Osteocyte (in vitro differentiated cells): Measurements from ENCODE around the gene TGIF1. TPM values are rescaled to one million over a fixed set of nuclear protein-coding genes. Genes with fewer than 3 reads are reported as not detected.

Experiments used
- DNase-seq: peaks from one replicate; pipeline ENCODE4 v3.0.0; 2021; ENCODE audit warnings: mixed read lengths; ENCODE audit not compliant: unreplicated experiment; ENCODE audit errors: extremely low spot score
- H3K27ac Mint-ChIP-seq: one replicate; pipeline ENCODE4 v1.8.0; 2021; ENCODE audit warnings: mild to moderate bottlenecking, mixed read lengths; ENCODE audit not compliant: unreplicated experiment
- H3K27me3 Mint-ChIP-seq: one replicate; pipeline ENCODE4 v1.8.0; 2021; ENCODE audit warnings: mixed read lengths; ENCODE audit not compliant: unreplicated experiment
- H3K36me3 Mint-ChIP-seq: one replicate; pipeline ENCODE4 v1.8.0; 2021; ENCODE audit warnings: mixed read lengths; ENCODE audit not compliant: unreplicated experiment
- H3K4me1 Mint-ChIP-seq: one replicate; pipeline ENCODE4 v1.8.0; 2021; ENCODE audit warnings: mixed read lengths; ENCODE audit not compliant: unreplicated experiment
- H3K4me3 Mint-ChIP-seq: one replicate; pipeline ENCODE4 v1.8.0; 2021; ENCODE audit warnings: mild to moderate bottlenecking, moderate library complexity, mixed read lengths; ENCODE audit not compliant: unreplicated experiment
- H3K9me3 Mint-ChIP-seq: one replicate; pipeline ENCODE4 v1.8.0; 2021; ENCODE audit warnings: mixed read lengths; ENCODE audit not compliant: unreplicated experiment
- total RNA-seq: library from RNA; stranded (reverse); gene quantifications from 2 replicates; pipeline ENCODE4 v1.2.1, GENCODE V29; 2021
- TF ChIP-seq, protein P1 (sequence below): fragments of 200-600 bp; sonication (generic); IDR thresholded peaks from 2 replicates; pipeline ENCODE4 v1.5.0; 2021; ENCODE audit warnings: antibody characterized with exemption, mild to moderate bottlenecking, moderate library complexity

Gene TGIF1
- total RNA-seq, 1 donor from 2014 or later: 83.0 TPM

DNA sequence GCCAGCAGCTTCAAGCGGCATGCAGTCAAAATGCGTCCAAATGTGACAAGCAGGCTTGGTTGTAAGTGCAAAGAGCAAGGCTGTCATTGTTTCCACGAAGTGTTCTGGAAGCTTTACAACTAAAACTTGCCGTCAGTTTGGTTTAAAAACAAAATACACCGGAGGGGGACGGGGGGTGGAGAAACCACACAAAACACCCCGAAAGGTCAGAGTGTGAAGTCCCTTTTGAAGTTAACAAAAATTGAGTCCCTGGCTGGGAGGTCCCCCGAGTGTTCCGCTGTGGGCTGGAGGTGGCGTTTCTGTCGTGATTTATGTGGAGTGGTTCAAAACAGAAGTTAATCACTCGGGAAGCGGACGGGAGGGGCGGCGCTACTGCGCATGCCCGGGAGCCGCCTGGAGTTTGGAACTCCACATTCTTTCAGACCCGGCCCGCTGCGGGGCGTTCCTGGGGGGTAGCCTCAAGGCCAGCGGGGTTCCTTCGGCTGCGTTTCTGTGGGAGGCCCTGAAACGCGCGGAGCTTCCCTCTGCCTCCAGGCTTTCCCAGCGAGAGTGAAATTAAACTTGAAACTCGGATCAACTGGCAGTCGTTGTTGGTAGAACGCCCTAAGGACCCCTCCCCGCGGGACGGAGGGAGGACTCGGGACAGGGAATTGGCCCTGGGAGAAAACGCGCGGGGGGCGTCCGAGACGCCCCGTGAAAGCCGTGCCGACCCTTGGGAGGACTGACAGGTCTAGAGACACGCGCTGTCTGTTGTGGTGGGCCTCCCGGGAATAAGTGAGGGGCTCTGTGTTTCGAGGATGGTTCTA is 1.4 kb downstream of the TGIF1 start:
- peaks cover 3% of the 10 kb centered on the region for H3K36me3 Mint-ChIP-seq

DNA sequence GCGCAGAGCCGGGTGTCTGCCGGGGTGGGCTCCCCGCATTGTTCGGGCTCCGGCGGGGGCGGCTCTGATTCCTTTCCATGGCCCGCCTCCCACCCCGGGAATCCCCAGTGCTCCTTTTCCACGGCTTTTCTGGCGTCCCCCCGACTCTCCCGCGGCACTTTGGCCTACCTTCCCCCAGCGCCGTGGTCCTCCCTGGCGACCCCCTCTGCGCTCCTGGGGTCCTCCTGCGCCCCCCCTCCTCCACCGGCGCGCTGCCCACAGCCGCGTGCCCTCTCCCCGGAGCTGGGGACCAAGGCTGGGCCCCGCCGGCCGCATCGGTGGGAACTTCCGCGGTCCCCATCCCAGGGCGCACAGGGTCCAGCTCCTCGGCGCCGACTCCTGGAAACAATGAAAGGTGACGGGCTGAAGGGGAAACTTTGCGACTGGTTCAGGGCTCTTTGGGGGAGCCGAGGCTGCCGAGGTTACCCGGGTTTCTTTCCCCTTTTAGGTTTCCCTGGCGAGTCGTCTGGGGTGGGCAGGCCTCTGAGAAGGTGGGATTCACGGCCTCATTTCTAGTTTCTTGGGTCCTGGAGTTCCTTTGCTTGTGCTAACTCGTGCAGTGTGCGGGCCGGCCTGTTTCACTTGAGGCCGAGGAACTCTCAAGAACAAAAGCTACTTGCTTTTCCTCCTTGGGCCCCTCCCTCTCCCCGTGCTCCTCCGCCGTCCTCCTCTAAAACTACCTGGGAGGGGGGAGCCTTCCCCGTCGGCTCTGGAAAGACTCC is 2.2 kb downstream of the TGIF1 start:
- Mint-ChIP-seq H3K27ac (peak overlapping the region; percentile 98), H3K27me3 (no peaks in the 10 kb centered on the region), H3K4me1 (peaks cover 45% of the 10 kb centered on the region), H3K36me3 (peaks cover 9% of the 10 kb centered on the region), H3K4me3 (peak overlapping the region; percentile 94), H3K9me3 (no peaks in the 10 kb centered on the region)
- DNase-seq: no peak
- TF ChIP-seq, protein P1, sequence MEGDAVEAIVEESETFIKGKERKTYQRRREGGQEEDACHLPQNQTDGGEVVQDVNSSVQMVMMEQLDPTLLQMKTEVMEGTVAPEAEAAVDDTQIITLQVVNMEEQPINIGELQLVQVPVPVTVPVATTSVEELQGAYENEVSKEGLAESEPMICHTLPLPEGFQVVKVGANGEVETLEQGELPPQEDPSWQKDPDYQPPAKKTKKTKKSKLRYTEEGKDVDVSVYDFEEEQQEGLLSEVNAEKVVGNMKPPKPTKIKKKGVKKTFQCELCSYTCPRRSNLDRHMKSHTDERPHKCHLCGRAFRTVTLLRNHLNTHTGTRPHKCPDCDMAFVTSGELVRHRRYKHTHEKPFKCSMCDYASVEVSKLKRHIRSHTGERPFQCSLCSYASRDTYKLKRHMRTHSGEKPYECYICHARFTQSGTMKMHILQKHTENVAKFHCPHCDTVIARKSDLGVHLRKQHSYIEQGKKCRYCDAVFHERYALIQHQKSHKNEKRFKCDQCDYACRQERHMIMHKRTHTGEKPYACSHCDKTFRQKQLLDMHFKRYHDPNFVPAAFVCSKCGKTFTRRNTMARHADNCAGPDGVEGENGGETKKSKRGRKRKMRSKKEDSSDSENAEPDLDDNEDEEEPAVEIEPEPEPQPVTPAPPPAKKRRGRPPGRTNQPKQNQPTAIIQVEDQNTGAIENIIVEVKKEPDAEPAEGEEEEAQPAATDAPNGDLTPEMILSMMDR: no peak

More for the DNA sequence above, 1.4 kb downstream of the TGIF1 start:
- Mint-ChIP-seq H3K4me3 (peak overlapping the region; percentile 94), H3K4me1 (peaks cover 45% of the 10 kb centered on the region), H3K27me3 (no peaks in the 10 kb centered on the region), H3K9me3 (no peaks in the 10 kb centered on the region), H3K27ac (peak overlapping the region; percentile 98)
- DNase-seq: peak; percentile 97
- TF ChIP-seq, protein P1: no peak

DNA sequence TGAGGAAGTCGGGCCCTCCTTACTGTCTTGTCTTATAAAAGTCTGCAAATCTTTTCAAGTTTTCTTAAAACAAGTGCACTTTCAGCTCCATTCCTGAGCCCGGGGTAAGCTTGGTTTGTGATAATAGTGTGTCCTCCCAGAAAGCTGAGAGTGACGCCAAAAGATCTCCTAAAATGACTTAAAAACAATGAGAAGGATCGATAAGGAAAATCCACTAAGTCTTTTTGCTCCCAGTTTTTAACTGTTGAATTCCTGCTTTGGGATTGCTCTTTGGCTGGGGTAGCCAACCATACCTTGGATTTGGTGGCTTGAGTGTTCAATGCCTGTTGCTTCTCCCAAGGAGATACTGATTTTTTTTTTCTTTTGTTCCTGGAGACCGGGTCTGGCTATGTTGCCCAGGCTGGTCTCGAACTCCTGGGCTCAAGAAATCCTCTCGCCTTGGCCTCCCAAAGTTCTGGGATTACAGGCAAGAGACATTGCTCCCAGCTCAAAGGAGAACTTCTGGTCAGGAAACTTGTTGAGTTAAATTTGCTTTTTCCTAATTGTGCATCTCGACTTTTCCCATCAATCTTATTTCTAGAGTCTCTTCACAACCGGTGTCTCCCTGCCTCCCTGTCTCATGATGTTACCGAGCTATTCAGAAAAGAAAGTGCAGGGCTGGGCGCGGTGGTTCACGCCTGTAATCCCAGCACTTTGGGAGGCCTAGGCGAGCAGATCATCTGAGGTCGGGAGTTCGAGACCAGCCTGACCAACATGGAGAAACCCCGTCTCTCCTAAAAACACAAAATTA is 3.0 kb downstream of the TGIF1 start:
- peak overlapping the region; percentile 98 for H3K27ac Mint-ChIP-seq
- DNase-seq: no peak
- peak overlapping the region; percentile 94 for H3K4me3 Mint-ChIP-seq
- no peaks in the 10 kb centered on the region for H3K27me3 Mint-ChIP-seq
- H3K9me3 Mint-ChIP-seq: no peaks in the 10 kb centered on the region
- H3K4me1 Mint-ChIP-seq: peaks cover 50% of the 10 kb centered on the region
- TF ChIP-seq, protein P1: no peak
- H3K36me3 Mint-ChIP-seq: peaks cover 16% of the 10 kb centered on the region

DNA sequence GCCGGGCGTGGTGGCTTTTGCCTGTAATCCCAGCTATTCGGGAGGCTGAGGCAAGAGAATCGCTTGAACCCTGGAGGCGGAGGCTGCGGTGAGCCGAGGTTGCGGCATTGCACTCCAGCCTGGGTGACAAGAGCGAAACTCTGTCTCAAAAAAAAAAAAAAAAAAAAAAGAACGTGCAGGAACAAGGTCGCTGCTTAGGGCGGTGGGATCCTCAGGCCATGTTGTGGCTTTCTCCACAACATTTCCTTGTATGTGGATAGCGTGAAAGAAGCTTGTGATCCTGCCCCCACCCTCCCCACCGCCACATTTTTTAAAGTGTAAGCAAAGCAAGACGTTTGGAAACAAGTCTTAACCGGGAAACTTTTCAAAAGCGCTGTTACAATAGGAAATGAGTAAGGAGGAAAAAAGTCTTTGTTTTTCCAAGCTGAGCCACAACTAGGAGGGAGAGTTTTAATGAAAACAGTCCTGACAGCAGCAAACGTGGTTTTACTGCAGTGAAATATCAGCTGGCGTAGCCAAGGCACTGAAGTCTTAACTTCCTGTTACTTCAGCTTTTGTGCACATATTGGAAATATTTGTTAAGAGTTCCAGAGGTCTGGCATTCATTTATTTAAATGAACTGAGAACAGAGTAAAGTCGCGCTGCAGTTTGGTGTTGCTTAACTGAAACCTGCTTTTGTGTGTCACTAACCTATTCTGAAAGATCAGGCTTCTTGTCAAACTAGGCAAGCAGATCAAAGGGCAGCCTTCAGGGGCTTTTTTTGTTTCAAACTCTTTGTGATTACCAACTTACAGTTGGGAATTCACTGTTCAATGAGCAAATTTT is 3.8 kb downstream of the TGIF1 start:
- H3K27ac Mint-ChIP-seq: peak overlapping the region; percentile 98
- no peaks in the 10 kb centered on the region for H3K27me3 Mint-ChIP-seq
- H3K9me3 Mint-ChIP-seq: no peaks in the 10 kb centered on the region
- peak overlapping the region; percentile 94 for H3K4me3 Mint-ChIP-seq
- TF ChIP-seq, protein P1: no peak
- peaks cover 23% of the 10 kb centered on the region for H3K36me3 Mint-ChIP-seq
- H3K4me1 Mint-ChIP-seq: peaks cover 55% of the 10 kb centered on the region
- no peak for DNase-seq
